ENCODE data around the gene EIF5AL1.
A peak's percentile ranks its signal among the peaks of the same experiment; 100 is the strongest.

The EIF5AL1 gene

GRCh38 chr10:79490400-79491142, 21.8 kb upstream of the EIF5AL1 start:
- peaks cover 80% of the 10 kb centered on the region for H3K4me1 Mint-ChIP-seq
- H3K4me3 Mint-ChIP-seq = peak overlapping the region in 1 of 3 experiments; percentile 6
- H3K27ac Mint-ChIP-seq = peak overlapping the region; percentile 83 to 92 (median 88)
- H3K9me3 Mint-ChIP-seq = no peaks in the 10 kb centered on the region
- peaks cover 6% of the 10 kb centered on the region for H3K27me3 Mint-ChIP-seq (ENCODE audit: low read depth)
- H3K36me3 Mint-ChIP-seq (ENCODE audit: low read depth) = no peaks in the 10 kb centered on the region
- no peak for TF ChIP-seq CTCF (IDR thresholded peaks at IDR 0.05; ENCODE audit: unreplicated experiment in 3 of 3)

- no peak for TF ChIP-seq CTCF (IDR thresholded peaks at IDR 0.05; ENCODE audit: unreplicated experiment in 3 of 3)
- H3K4me1 Mint-ChIP-seq = peaks cover 84% of the 10 kb centered on the region
- H3K27me3 Mint-ChIP-seq (ENCODE audit: low read depth) = peaks cover 6% of the 10 kb centered on the region
- no peaks in the 10 kb centered on the region for H3K36me3 Mint-ChIP-seq (ENCODE audit: low read depth)
- no peaks in the 10 kb centered on the region for H3K9me3 Mint-ChIP-seq
- H3K27ac Mint-ChIP-seq = peak overlapping the region; percentile 83 to 92 (median 88)
- H3K4me3 Mint-ChIP-seq = peak overlapping the region in 1 of 3 experiments; percentile 6
Observed at GRCh38 chr10:79491143-79491835, 21.0 kb upstream of the EIF5AL1 start.

- Mint-ChIP-seq H3K36me3 (ENCODE audit: low read depth) (no peaks in the 10 kb centered on the region), H3K9me3 (no peaks in the 10 kb centered on the region), H3K4me1 (peaks cover 81% of the 10 kb centered on the region), H3K27me3 (ENCODE audit: low read depth) (peaks cover 6% of the 10 kb centered on the region), H3K4me3 (no peak overlapping the region), H3K27ac (peak overlapping the region; percentile 53 to 88 (median 85))
- TF ChIP-seq CTCF (IDR thresholded peaks at IDR 0.05; ENCODE audit: unreplicated experiment in 3 of 3) = no peak
Observed at GRCh38 chr10:79492256-79492655, 20.1 kb upstream of the EIF5AL1 start.

GRCh38 chr10:79492839-79493238, 19.5 kb upstream of the EIF5AL1 start:
- H3K4me3 Mint-ChIP-seq = no peak overlapping the region
- H3K27me3 Mint-ChIP-seq (ENCODE audit: low read depth) = peaks cover 5% of the 10 kb centered on the region
- no peak for TF ChIP-seq CTCF (IDR thresholded peaks at IDR 0.05; ENCODE audit: unreplicated experiment in 3 of 3)
- H3K9me3 Mint-ChIP-seq = no peaks in the 10 kb centered on the region
- H3K36me3 Mint-ChIP-seq (ENCODE audit: low read depth) = no peaks in the 10 kb centered on the region
- peaks cover 82% of the 10 kb centered on the region for H3K4me1 Mint-ChIP-seq
- H3K27ac Mint-ChIP-seq = peak overlapping the region; percentile 53 to 88 (median 85)

GRCh38 chr10:79493806-79494205, 18.5 kb upstream of the EIF5AL1 start:
- peaks cover 77% of the 10 kb centered on the region for H3K4me1 Mint-ChIP-seq
- peak overlapping the region; percentile 0 to 88 (median 53) for H3K27ac Mint-ChIP-seq

More at GRCh38 chr10:79493806-79494205, 18.5 kb upstream of the EIF5AL1 start:
- no peaks in the 10 kb centered on the region for H3K36me3 Mint-ChIP-seq (ENCODE audit: low read depth)
- H3K4me3 Mint-ChIP-seq = no peak overlapping the region
- no peaks in the 10 kb centered on the region for H3K27me3 Mint-ChIP-seq (ENCODE audit: low read depth)
- no peaks in the 10 kb centered on the region for H3K9me3 Mint-ChIP-seq
- no peak for TF ChIP-seq CTCF (IDR thresholded peaks at IDR 0.05; ENCODE audit: unreplicated experiment in 3 of 3)
